Measurements from ENCODE around the gene CFAP20DC. TPM values are rescaled to one million over a fixed set of nuclear protein-coding genes. Genes with fewer than 3 reads are reported as not detected.
"Not testable (repeated sequence)": the region's sequence is repeated elsewhere in the genome, so short reads cannot be mapped to it uniquely, and the experiment has no call there.

The CFAP20DC gene
- total RNA-seq, 1 donor from 2014 or later: 0.18 TPM

GRCh38 chr3:59023612-59024011 lies 26.2 kb downstream of the CFAP20DC start:
- DNase-seq (ENCODE audit: low spot score): no peak

GRCh38 chr3:59017617-59017984 lies 32.2 kb downstream of the CFAP20DC start:
- DNase-seq (ENCODE audit: low spot score): no peak

GRCh38 chr3:59016930-59017616 lies 32.8 kb downstream of the CFAP20DC start:
- DNase-seq (ENCODE audit: low spot score): no peak

- no peak for DNase-seq (ENCODE audit: low spot score)
Observed at GRCh38 chr3:59013611-59014010, 36.2 kb downstream of the CFAP20DC start.

GRCh38 chr3:59006634-59007517 lies 42.9 kb downstream of the CFAP20DC start:
- DNase-seq (ENCODE audit: low spot score): no peak

- no peak for DNase-seq (ENCODE audit: low spot score)
Observed at GRCh38 chr3:59001675-59002074, 48.1 kb downstream of the CFAP20DC start.

- DNase-seq (ENCODE audit: low spot score): no peak
Observed at GRCh38 chr3:58999774-59000160, 50.1 kb downstream of the CFAP20DC start.

GRCh38 chr3:58999134-58999773 lies 50.6 kb downstream of the CFAP20DC start:
- DNase-seq (ENCODE audit: low spot score): no peak

- DNase-seq (ENCODE audit: low spot score): no peak
Observed at GRCh38 chr3:58998476-58999117, 51.2 kb downstream of the CFAP20DC start.

- DNase-seq (ENCODE audit: low spot score): no peak
Observed at GRCh38 chr3:58996730-58997129, 53.1 kb downstream of the CFAP20DC start.

- peak; percentile 49 for DNase-seq (ENCODE audit: low spot score)
Observed at GRCh38 chr3:58994746-58995330, 55.0 kb downstream of the CFAP20DC start.

- DNase-seq (ENCODE audit: low spot score): no peak
Observed at GRCh38 chr3:58993547-58993946, 56.3 kb downstream of the CFAP20DC start.

GRCh38 chr3:58991623-58992022 lies 58.2 kb downstream of the CFAP20DC start:
- no peak for DNase-seq (ENCODE audit: low spot score)

- DNase-seq (ENCODE audit: low spot score): no peak
Observed at GRCh38 chr3:58991026-58991425, 58.8 kb downstream of the CFAP20DC start.

GRCh38 chr3:58989955-58990354 lies 59.9 kb downstream of the CFAP20DC start:
- DNase-seq (ENCODE audit: low spot score): no peak

GRCh38 chr3:58989163-58989562 lies 60.7 kb downstream of the CFAP20DC start:
- DNase-seq (ENCODE audit: low spot score): no peak

- DNase-seq (ENCODE audit: low spot score): no peak
Observed at GRCh38 chr3:58988041-58988440, 61.8 kb downstream of the CFAP20DC start.

GRCh38 chr3:58986654-58987053 lies 63.2 kb downstream of the CFAP20DC start:
- no peak for DNase-seq (ENCODE audit: low spot score)

- no peak for DNase-seq (ENCODE audit: low spot score)
Observed at GRCh38 chr3:58979840-58980239, 70.0 kb downstream of the CFAP20DC start.

GRCh38 chr3:58973796-58974195 lies 76.0 kb downstream of the CFAP20DC start:
- DNase-seq (ENCODE audit: low spot score): no peak

- not testable (repeated sequence) for DNase-seq (ENCODE audit: low spot score)
Observed at GRCh38 chr3:58967866-58968265, 82.0 kb downstream of the CFAP20DC start.

GRCh38 chr3:58965865-58966264 lies 84.0 kb downstream of the CFAP20DC start:
- no peak for DNase-seq (ENCODE audit: low spot score)
